Activated naive CD8-positive, alpha-beta T cell treated with anti-CD3 and anti-CD28 coated beads, Interleukin-2, amount 10 ng/mL, durations not matched to agents 7 days and 5 days (primary cell): ENCODE measurements around the gene KPNA4. TPM values are rescaled to one million over a fixed set of nuclear protein-coding genes. Genes with fewer than 3 reads are reported as not detected.
A peak's percentile ranks its signal among the peaks of the same experiment; 100 is the strongest.
"Not testable (repeated sequence)": the region's sequence is repeated elsewhere in the genome, so short reads cannot be mapped to it uniquely, and the experiment has no call there.

Source experiments
- ATAC-seq: fragments of 150-1000 bp; cut with Tn5 transposase; one replicate; pipeline ENCODE4 v1.10.0; 2021; ENCODE audit warnings: low read depth, moderate library complexity
- POLR2A ChIA-PET: fragments of 350-600 bp; sonication (Branson Sonifier 250); formaldehyde crosslinking; loops from one replicate; lab custom pipeline; 2021; ENCODE audit warnings: antibody characterized with exemption; lab: Charles Lee
- DNase-seq: peaks from one replicate; pipeline ENCODE4 v3.0.0; 2021
- H3K27ac Mint-ChIP-seq: one replicate; pipeline ENCODE4 v1.8.0; 2022; ENCODE audit warnings: mild to moderate bottlenecking, mixed read lengths
- H3K27me3 Mint-ChIP-seq: one replicate; pipeline ENCODE4 v1.8.0; 2022; ENCODE audit warnings: mild to moderate bottlenecking, moderate library complexity, mixed read lengths
- H3K36me3 Mint-ChIP-seq: one replicate; pipeline ENCODE4 v1.8.0; 2021; ENCODE audit warnings: mild to moderate bottlenecking, mixed read lengths
- H3K4me1 Mint-ChIP-seq: one replicate; pipeline ENCODE4 v1.8.0; 2021; ENCODE audit warnings: mixed read lengths
- H3K4me3 Mint-ChIP-seq: one replicate; pipeline ENCODE4 v1.8.0; 2022; ENCODE audit warnings: mild to moderate bottlenecking, moderate library complexity, mixed read lengths
- H3K9me3 Mint-ChIP-seq: one replicate; pipeline ENCODE4 v1.8.0; 2021; ENCODE audit warnings: mixed read lengths
- total RNA-seq, 2 experiments: library from RNA; stranded (reverse); gene quantifications; one replicate each; pipeline ENCODE4 v1.2.3, GENCODE V29; 2021

KPNA4 gene, protein sequence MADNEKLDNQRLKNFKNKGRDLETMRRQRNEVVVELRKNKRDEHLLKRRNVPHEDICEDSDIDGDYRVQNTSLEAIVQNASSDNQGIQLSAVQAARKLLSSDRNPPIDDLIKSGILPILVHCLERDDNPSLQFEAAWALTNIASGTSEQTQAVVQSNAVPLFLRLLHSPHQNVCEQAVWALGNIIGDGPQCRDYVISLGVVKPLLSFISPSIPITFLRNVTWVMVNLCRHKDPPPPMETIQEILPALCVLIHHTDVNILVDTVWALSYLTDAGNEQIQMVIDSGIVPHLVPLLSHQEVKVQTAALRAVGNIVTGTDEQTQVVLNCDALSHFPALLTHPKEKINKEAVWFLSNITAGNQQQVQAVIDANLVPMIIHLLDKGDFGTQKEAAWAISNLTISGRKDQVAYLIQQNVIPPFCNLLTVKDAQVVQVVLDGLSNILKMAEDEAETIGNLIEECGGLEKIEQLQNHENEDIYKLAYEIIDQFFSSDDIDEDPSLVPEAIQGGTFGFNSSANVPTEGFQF
- 10 to 100 TPM; 36.0 to 36.7 TPM for total RNA-seq

DNA sequence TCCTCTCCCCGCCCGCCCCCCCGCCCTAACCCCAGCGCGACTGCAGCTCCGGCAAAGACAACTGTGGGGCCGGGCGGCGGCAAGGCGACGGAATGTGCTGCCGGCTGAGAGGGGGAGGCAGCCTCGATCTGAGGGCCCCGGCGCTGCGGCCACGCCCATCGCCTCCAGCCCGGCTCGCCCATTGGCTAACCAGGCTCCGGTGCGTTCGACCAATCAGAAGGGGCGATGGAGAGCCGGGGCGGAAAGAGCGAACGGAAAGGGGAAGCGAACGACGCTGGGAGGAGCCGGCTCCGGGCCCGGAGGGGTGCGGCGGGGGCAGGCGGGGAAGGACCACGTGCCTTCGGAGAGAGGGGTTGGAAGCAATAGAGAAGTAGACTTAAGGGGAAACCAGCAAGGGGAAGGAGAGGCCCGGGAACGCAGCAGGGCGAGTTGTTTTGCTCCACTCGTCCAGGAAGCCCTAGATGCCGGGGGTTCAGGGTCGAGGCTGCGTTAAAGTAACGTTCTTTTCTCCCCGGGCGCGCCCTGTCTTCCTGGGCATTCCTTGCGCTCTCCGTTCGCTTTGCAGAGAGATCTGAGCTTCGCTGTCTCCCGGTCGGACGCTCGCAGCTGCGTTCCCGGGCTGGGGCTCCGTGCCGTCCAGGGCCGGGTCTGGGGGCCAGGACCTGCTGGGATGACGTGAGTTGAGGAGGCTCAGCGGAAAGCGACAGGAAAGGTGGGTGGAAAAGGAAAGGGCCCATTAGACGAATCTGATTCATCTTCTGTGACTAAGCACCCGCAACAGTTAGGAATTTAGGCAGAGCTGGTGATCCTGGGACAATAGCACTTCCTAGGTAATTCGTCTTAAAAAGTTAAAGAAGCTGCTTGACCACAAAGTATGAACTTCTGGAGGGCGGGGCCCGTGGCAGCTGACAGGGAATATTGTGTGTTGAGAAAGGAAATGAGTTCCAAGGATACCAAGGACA, at the start of gene KPNA4:
KPNA4 (minus strand) TSS at position 130 of the 962 bp plus-strand sequence. CDS start 289 bp downstream, outside the sequence.
- Mint-ChIP-seq H3K27ac (peak within 1 kb of the TSS; percentile 92), H3K4me3 (peak within 1 kb of the TSS; percentile 96), H3K27me3 (no peaks in the 10 kb centered on the region), H3K9me3 (no peaks in the 10 kb centered on the region), H3K4me1 (peaks cover 41% of the 10 kb centered on the region), H3K36me3 (peaks cover 20% of the 10 kb centered on the region)
- peak; percentile 90 for ATAC-seq
- POLR2A ChIA-PET, result interaction anchor here (1.4 to 2.0 kb wide), 3 partner anchors 116 to 190 kb away, joined by 3 to 13 read pairs (median 4); partner anchors contain the start of genes SMC4 and TRIM59
- DNase-seq, result peak; percentile 96

DNA sequence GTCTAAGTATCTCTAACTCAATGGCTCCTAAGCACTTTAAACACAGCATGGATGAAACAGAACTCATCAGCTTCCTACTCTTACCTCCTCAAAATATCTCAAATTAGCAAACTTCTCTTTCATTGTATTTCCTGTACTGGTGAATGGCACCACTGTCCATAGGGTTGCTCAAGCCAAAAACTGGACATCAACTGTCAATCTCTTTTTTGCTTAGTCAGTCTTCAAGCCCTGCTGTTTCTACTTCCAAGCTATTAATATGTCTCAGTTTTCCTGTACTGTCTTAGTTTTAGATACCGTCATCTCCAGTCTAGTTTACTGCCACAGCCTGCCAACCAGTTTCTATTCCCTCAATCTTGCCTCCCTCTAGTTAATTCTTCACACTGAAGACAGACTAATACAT, 48.3 kb upstream of the KPNA4 start:
- Mint-ChIP-seq H3K27ac (no peak overlapping the region), H3K4me3 (no peak overlapping the region), H3K36me3 (no peaks in the 10 kb centered on the region), H3K4me1 (no peaks in the 10 kb centered on the region), H3K27me3 (peaks cover 12% of the 10 kb centered on the region), H3K9me3 (no peaks in the 10 kb centered on the region)
- DNase-seq (no peak), ATAC-seq (no peak)
- POLR2A ChIA-PET, result no interaction called here

DNA sequence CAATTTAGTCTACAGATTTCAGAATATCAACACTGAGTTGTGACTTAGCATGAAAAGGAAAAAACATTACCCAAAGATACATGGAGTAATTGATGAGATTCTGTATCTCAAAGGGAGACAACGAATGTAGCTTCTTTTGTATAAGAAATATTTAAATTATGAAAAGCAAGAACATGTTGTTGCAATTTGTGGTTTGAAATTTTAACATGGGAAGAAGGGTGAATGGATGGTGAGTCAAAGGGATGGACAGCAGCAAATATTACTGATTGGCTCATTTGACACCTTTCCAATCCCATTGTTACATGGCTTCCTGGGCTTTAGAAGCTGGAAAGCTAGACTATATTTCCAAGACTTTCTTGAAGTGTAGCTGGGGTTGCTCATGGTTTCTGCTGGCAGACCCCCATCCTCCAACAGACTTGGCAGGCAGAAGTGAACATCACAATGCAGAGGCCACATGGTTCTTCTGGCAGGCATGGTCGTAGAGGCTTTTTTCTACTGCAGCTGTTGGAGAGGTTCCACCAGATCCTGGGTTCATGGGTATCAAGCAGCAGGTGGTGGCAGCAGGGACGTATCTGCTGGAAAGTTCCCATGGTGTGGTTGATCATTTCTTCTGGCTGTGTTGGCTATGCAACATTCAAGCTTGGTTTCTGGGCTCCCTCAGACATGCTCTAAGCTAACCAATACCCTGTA, 47.2 kb upstream of the KPNA4 start:
- H3K27ac Mint-ChIP-seq, result no peak overlapping the region
- H3K4me3 Mint-ChIP-seq, result no peak overlapping the region
- no peaks in the 10 kb centered on the region for H3K4me1 Mint-ChIP-seq
- ATAC-seq (no peak), DNase-seq (no peak)
- H3K36me3 Mint-ChIP-seq, result no peaks in the 10 kb centered on the region
- no peaks in the 10 kb centered on the region for H3K9me3 Mint-ChIP-seq
- POLR2A ChIA-PET, result no interaction called here
- peaks cover 7% of the 10 kb centered on the region for H3K27me3 Mint-ChIP-seq

DNA sequence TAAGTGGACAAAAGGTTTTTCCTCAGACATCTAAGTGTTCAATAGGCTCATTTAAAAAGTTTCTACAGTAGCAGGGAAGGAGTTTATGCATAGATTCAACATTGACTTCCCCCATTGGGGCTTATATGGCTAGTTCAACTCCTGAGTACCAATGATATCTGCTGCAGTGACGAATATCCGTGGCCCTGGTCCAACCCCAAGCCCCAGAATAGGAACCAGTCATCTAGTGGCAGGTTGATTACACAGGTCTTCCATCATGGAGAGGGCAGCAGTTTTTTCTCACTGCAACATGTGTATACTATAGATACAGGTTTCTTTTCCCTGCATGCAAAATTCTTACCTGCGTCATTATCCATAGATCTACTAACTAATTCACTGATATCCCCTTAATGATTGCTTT, 45.8 kb upstream of the KPNA4 start:
- DNase-seq, result no peak
- POLR2A ChIA-PET, result no interaction called here
- Mint-ChIP-seq H3K36me3 (no peaks in the 10 kb centered on the region), H3K27me3 (peaks cover 7% of the 10 kb centered on the region), H3K27ac (no peak overlapping the region), H3K4me3 (no peak overlapping the region), H3K4me1 (no peaks in the 10 kb centered on the region), H3K9me3 (no peaks in the 10 kb centered on the region)
- ATAC-seq, result no peak

DNA sequence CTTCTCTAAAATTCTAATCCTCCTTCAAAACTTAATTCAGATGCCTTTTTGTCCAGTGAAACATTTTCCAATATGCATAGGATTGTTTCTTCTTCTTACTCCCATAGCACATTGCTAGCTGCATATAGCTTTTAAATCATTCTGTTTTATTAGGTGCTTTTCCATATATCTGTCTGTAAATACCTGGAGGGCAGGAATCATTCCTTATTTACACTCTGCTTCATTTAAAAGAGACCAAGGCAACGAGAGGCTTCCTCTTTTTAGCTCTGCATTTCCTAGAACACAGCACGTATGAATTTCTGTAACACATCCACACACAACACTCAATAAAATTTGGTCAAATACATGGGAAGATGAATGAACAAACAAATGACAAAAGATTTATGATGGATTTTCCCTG, 43.5 kb upstream of the KPNA4 start:
- ATAC-seq, result no peak
- H3K36me3 Mint-ChIP-seq, result no peaks in the 10 kb centered on the region
- no peaks in the 10 kb centered on the region for H3K4me1 Mint-ChIP-seq
- H3K4me3 Mint-ChIP-seq, result no peak overlapping the region
- H3K27ac Mint-ChIP-seq, result no peak overlapping the region
- H3K9me3 Mint-ChIP-seq, result no peaks in the 10 kb centered on the region
- POLR2A ChIA-PET, result no interaction called here
- peaks cover 4% of the 10 kb centered on the region for H3K27me3 Mint-ChIP-seq
- no peak for DNase-seq

DNA sequence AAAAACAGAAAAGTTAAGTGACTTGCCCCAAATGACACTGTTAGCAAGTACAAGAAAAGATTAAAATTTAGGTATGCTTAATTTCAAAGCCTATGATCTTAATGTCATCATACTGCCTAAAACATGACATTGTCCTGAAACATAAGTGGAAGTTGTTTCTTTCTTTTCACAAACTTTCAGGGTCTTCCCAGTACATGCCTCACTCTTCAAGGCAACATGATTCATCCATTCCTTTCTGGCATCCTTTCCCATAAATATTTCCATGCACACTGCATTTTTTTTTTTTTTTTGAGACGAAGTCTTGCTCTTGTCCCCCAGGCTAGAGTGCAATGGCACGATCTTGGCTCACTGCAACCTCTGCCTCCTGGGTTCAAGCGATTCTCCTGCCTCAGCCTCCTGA, 42.5 kb upstream of the KPNA4 start:
- H3K27ac Mint-ChIP-seq, result no peak overlapping the region
- peaks cover 4% of the 10 kb centered on the region for H3K27me3 Mint-ChIP-seq
- DNase-seq (no peak), ATAC-seq (no peak)
- no peaks in the 10 kb centered on the region for H3K4me1 Mint-ChIP-seq
- no peaks in the 10 kb centered on the region for H3K36me3 Mint-ChIP-seq
- no peaks in the 10 kb centered on the region for H3K9me3 Mint-ChIP-seq
- no peak overlapping the region for H3K4me3 Mint-ChIP-seq
- POLR2A ChIA-PET, result no interaction called here

DNA sequence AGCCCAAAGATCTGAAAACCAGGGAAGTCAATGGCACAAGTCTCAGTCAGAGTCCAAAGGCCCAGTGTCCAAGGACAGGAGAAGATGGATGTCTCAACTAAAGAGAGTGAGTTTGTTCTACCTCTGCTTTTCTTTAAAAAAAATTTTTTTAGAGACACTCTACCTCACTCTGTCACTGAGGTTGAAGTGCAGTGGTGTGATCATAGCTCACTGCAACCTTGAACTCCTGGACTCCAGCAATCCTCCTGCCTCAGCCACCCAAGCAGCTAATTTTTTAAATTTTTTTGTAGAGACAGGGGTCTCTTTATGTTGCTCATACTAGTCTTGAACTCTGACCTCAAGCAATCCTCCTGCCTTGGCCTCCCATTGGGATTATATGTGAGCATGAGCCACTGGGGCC, 39.9 kb upstream of the KPNA4 start:
- Mint-ChIP-seq H3K9me3 (no peaks in the 10 kb centered on the region), H3K27me3 (peaks cover 2% of the 10 kb centered on the region)
- POLR2A ChIA-PET, result no interaction called here

DNA sequence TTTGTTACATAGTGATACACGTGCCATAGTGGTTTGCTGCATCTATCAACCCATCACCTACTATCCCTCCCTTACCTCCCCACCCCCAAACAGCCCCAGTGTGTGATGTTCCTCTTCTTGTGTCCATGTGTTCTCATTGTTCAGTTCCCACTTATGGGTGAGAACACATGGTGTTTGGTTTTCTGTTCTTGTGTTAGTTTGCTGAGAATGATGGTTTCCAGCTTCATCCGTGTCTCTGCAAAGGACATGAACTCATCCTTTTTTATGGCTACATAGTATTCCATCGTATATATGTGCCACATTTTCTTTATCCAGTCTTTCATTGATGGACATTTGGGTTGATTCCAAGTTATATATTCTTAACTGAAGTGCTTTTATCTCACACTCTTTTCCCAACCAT, 38.5 kb upstream of the KPNA4 start:
- H3K4me1 Mint-ChIP-seq, POLR2A ChIA-PET: not testable (repeated sequence)

More for the DNA sequence above, 39.9 kb upstream of the KPNA4 start:
- Mint-ChIP-seq H3K27ac (no peak overlapping the region), H3K36me3 (no peaks in the 10 kb centered on the region), H3K4me1 (no peaks in the 10 kb centered on the region), H3K4me3 (no peak overlapping the region)
- DNase-seq, result no peak
- no peak for ATAC-seq

DNA sequence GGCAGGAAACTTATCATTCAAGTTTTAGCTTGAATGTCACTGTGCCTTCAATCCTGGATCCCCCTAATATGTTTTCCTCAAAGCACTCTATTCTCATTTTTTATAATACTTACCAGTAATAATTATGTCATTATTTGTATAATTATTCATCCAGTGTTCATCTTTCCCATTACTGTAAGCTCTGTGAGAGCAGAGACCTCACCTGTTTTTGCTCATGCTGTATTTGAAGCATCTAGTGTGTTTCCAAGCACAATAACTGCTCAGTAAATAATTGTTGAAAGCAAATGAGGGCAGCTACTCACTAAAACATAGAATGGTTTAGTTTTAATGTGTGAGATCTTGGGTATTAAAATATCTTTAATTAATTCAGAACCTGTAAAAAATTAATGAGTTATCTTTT, 36.9 kb upstream of the KPNA4 start:
- H3K36me3 Mint-ChIP-seq, result no peaks in the 10 kb centered on the region
- H3K4me1 Mint-ChIP-seq, result no peaks in the 10 kb centered on the region
- ATAC-seq, result no peak
- POLR2A ChIA-PET, result no interaction called here
- no peak for DNase-seq
- no peak overlapping the region for H3K4me3 Mint-ChIP-seq
- H3K27me3 Mint-ChIP-seq, result peaks cover 8% of the 10 kb centered on the region
- no peak overlapping the region for H3K27ac Mint-ChIP-seq
- no peaks in the 10 kb centered on the region for H3K9me3 Mint-ChIP-seq

More for the DNA sequence above, 38.5 kb upstream of the KPNA4 start:
- not testable (repeated sequence) for H3K4me3 Mint-ChIP-seq, H3K9me3 Mint-ChIP-seq, H3K36me3 Mint-ChIP-seq, ATAC-seq, H3K27ac Mint-ChIP-seq, H3K27me3 Mint-ChIP-seq, DNase-seq

DNA sequence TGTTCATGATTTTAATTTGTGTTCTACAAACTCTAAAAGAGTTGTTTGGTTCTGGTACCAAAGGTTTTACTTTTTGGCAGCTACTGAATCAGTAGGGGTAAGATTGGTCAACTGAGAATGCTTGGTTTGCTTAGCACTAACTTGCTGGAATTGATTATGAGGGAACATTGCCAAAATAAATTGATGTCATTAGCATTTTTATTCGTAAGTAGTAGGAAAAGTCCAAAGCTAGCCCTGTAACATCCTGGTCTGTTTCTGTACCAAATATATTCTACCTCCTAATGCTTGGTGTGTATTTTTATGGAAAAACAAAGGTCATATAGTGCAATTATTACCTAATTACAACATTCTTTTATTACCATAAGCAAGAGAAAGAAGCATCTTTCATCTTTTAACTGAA, 35.9 kb upstream of the KPNA4 start:
- no peaks in the 10 kb centered on the region for H3K36me3 Mint-ChIP-seq
- no peak for DNase-seq
- no peaks in the 10 kb centered on the region for H3K9me3 Mint-ChIP-seq
- ATAC-seq, result no peak
- no peaks in the 10 kb centered on the region for H3K4me1 Mint-ChIP-seq
- peaks cover 8% of the 10 kb centered on the region for H3K27me3 Mint-ChIP-seq
- POLR2A ChIA-PET, result no interaction called here
- no peak overlapping the region for H3K4me3 Mint-ChIP-seq
- H3K27ac Mint-ChIP-seq, result no peak overlapping the region

DNA sequence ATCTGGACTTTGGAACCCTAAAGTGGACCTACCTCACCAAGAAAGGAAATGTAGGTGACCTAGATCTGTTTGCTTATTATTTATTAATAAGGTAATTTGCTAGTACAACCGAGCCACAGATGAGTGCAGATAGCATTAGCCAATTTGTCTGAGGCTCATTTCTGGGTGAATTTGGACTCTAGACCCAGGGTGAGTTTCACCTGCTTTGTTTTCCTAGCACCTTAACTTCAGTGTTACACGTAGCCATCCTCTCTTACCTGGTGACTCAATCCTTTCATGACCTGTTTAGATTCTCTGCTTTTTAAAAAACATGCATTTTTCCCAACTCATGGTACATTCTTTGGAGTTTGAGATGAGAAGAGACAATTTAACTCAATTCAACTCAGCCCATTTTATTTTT, 33.5 kb upstream of the KPNA4 start:
- H3K27ac Mint-ChIP-seq, result no peak overlapping the region
- POLR2A ChIA-PET, result no interaction called here
- no peak overlapping the region for H3K4me3 Mint-ChIP-seq
- H3K27me3 Mint-ChIP-seq, result peaks cover 8% of the 10 kb centered on the region
- no peaks in the 10 kb centered on the region for H3K36me3 Mint-ChIP-seq
- DNase-seq (no peak), ATAC-seq (no peak)
- peaks cover 1% of the 10 kb centered on the region for H3K9me3 Mint-ChIP-seq
- no peaks in the 10 kb centered on the region for H3K4me1 Mint-ChIP-seq

DNA sequence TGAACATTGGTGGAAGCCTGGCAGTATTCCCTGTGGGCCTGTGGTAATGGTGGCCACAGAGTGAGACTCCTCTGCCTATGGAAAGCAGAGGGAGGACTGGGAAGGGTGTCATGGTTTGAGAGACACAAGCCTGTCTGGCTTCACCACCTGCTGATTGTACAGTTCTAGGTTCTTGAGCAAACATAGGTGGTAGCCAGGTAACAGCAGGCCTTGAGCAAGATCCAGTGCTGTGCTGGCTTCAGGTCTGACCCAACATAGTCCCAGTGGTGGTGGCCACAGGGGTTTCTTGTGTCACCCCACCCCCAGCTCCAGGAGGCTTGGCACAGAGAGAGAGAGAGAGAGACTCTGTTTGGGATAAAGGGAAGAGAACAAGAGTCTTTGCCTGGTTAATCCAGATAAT, 22.7 kb upstream of the KPNA4 start:
- Mint-ChIP-seq H3K9me3 (no peaks in the 10 kb centered on the region), H3K36me3 (no peaks in the 10 kb centered on the region), H3K4me1 (no peaks in the 10 kb centered on the region), H3K4me3 (no peak overlapping the region), H3K27me3 (peaks cover 20% of the 10 kb centered on the region), H3K27ac (no peak overlapping the region)
- ATAC-seq (no peak), DNase-seq (no peak)
- POLR2A ChIA-PET, result no interaction called here

DNA sequence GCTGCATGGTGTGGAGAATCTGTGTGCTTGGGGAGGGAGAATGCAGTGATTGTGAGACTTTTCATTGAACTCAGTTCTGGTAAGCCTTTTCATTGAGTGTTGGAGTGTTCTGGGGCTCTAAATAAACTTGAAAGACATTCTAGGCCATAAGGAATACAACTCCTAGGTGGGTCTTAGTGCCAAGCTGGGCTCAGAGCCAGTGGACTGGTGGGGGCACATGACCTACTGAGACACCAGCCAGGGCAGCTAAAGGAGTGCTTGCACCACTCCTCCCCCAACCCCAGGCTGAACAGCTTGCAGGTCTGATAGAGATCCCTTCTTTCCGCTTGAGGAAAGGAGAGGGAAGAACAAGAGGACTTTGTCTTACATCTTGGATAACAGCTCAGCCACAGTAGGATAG, 21.7 kb upstream of the KPNA4 start:
- Mint-ChIP-seq H3K4me3 (no peak overlapping the region), H3K9me3 (no peaks in the 10 kb centered on the region), H3K27me3 (peaks cover 23% of the 10 kb centered on the region), H3K4me1 (no peaks in the 10 kb centered on the region), H3K27ac (no peak overlapping the region), H3K36me3 (no peaks in the 10 kb centered on the region)
- ATAC-seq, result no peak
- DNase-seq, result no peak
- POLR2A ChIA-PET, result no interaction called here
